Trophoblast cell (in vitro differentiated cells and primary cell): Measurements from ENCODE around the gene MAGI2.

Source experiments
- DNase-seq, 2 donors: peaks; one replicate each; pipeline ENCODE4 v3.0.0-alpha.2; 2016
- H2AFZ ChIP-seq: 2 replicates; pipeline ENCODE4 v1.6.1; 2013; ENCODE audit warnings: low read length, moderate library complexity, mild to moderate bottlenecking; ENCODE audit not compliant: insufficient read depth, poor library complexity
- H2AK5ac ChIP-seq: 2 replicates; pipeline ENCODE4 v1.6.1; 2013; ENCODE audit warnings: mild to moderate bottlenecking, low read length
- H2BK120ac ChIP-seq: 2 replicates; pipeline ENCODE4 v1.6.1; 2013; ENCODE audit warnings: low read length, mild to moderate bottlenecking, moderate library complexity; ENCODE audit not compliant: insufficient read depth, poor library complexity
- H2BK12ac ChIP-seq: 2 replicates; pipeline ENCODE4 v1.6.1; 2013; ENCODE audit warnings: mild to moderate bottlenecking, low read length, moderate library complexity
- H2BK5ac ChIP-seq: 2 replicates; pipeline ENCODE4 v1.6.1; 2013; ENCODE audit warnings: low read length, low read depth, moderate library complexity, mild to moderate bottlenecking; ENCODE audit not compliant: poor library complexity
- H3K14ac ChIP-seq: 2 replicates; pipeline ENCODE4 v1.6.1; 2013; ENCODE audit warnings: mild to moderate bottlenecking, low read length
- H3K18ac ChIP-seq: 2 replicates; pipeline ENCODE4 v1.6.1; 2013; ENCODE audit warnings: mild to moderate bottlenecking, low read length
- H3K23ac ChIP-seq: 2 replicates; pipeline ENCODE4 v1.6.1; 2013; ENCODE audit warnings: low read length
- H3K27ac ChIP-seq: 2 replicates; pipeline ENCODE4 v1.5.1; 2013; ENCODE audit warnings: low read depth, mild to moderate bottlenecking, inconsistent platforms, low read length, moderate library complexity
- H3K27me3 ChIP-seq: 2 replicates; pipeline ENCODE4 v1.6.1; 2013; ENCODE audit warnings: inconsistent platforms, mild to moderate bottlenecking, low read length, moderate library complexity; ENCODE audit not compliant: insufficient read depth
- H3K36me3 ChIP-seq, 2 experiments: 1 replicate in 1 of 2; 2 replicates in 1 of 2; pipeline ENCODE4 v1.6.1; 2013; ENCODE audit warnings: low read length in 2 of 2, mild to moderate bottlenecking in 2 of 2, moderate library complexity in 1 of 2; ENCODE audit not compliant: insufficient read depth in 2 of 2, control insufficient read depth in 1 of 2
- H3K4ac ChIP-seq: 2 replicates; pipeline ENCODE4 v1.6.1; 2013; ENCODE audit warnings: low read depth, mild to moderate bottlenecking, low read length, moderate library complexity
- H3K4me1 ChIP-seq, 2 experiments: 1 replicate in 1 of 2; 2 replicates in 1 of 2; pipeline ENCODE4 v1.6.1; 2013; ENCODE audit warnings: low read length in 2 of 2, mild to moderate bottlenecking in 2 of 2, moderate library complexity in 1 of 2; ENCODE audit not compliant: insufficient read depth in 2 of 2, control insufficient read depth in 1 of 2
- H3K4me2 ChIP-seq: 2 replicates; pipeline ENCODE4 v1.6.1; 2013; ENCODE audit warnings: inconsistent platforms, mild to moderate bottlenecking, low read length, moderate library complexity
- H3K4me3 ChIP-seq: 2 replicates; pipeline ENCODE4 v1.5.1; 2013; ENCODE audit warnings: mild to moderate bottlenecking, low read depth, low read length, inconsistent platforms
- H3K79me1 ChIP-seq: one replicate; pipeline ENCODE4 v1.6.1; 2013; ENCODE audit warnings: low read length
- H3K79me2 ChIP-seq: 2 replicates; pipeline ENCODE4 v1.6.1; 2013; ENCODE audit warnings: low read length, mild to moderate bottlenecking; ENCODE audit not compliant: control insufficient read depth, insufficient read depth, poor library complexity
- H3K9ac ChIP-seq: 2 replicates; pipeline ENCODE4 v1.6.1; 2013; ENCODE audit warnings: mild to moderate bottlenecking, low read length
- H3K9me3 ChIP-seq: 2 replicates; pipeline ENCODE4 v1.6.1; 2013; ENCODE audit warnings: low read depth, mild to moderate bottlenecking, control low read depth, inconsistent platforms, low read length; ENCODE audit not compliant: insufficient read depth
- H4K12ac ChIP-seq: 2 replicates; pipeline ENCODE4 v1.6.1; 2013; ENCODE audit warnings: low read depth, mild to moderate bottlenecking, low read length, moderate library complexity
- H4K8ac ChIP-seq: 2 replicates; pipeline ENCODE4 v1.6.1; 2013; ENCODE audit warnings: low read depth, mild to moderate bottlenecking, low read length, moderate library complexity
- H4K91ac ChIP-seq: one replicate; pipeline ENCODE4 v1.6.1; 2013; ENCODE audit warnings: low read depth, mild to moderate bottlenecking, low read length, moderate library complexity
- WGBS: extraction: QIAGEN DNeasy Blood & Tissue Kit; methylation state at CpG from one replicate; pipeline ENCODE4 v1.1.7; 2013; ENCODE audit warnings: missing lambda C conversion rate; ENCODE audit not compliant: insufficient read length, insufficient coverage; ENCODE audit errors: extremely low coverage; 5-methylcytosine and 5-hydroxymethylcytosine counted together

Gene MAGI2

GRCh38 chr7:79398138-79398749 lies 55.2 kb downstream of the MAGI2 start:
- Histone ChIP-seq H3K23ac (no peak overlapping the region), H2BK5ac (no peak overlapping the region), H3K4me1 (no peaks in the 10 kb centered on the region), H2BK120ac (no peak overlapping the region), H3K18ac (no peak overlapping the region), H3K9me3 (no peaks in the 10 kb centered on the region), H3K9ac (no peak overlapping the region), H3K4ac (no peak overlapping the region), H3K4me3 (no peak overlapping the region), H3K27ac (no peak overlapping the region), H2AFZ (no peak overlapping the region), H3K79me2 (no peaks in the 10 kb centered on the region), H3K4me2 (no peak overlapping the region), H2AK5ac (no peak overlapping the region), H4K12ac (no peak overlapping the region), H4K91ac (no peak overlapping the region), H2BK12ac (no peak overlapping the region), H4K8ac (no peak overlapping the region), H3K36me3 (no peaks in the 10 kb centered on the region), H3K79me1 (no peaks in the 10 kb centered on the region), H3K27me3 (no peaks in the 10 kb centered on the region), H3K14ac (no peak overlapping the region)
- no peak for DNase-seq
- WGBS: no CpG with 5 or more reads among the region's 3 CpGs

- WGBS: no CpG with 5 or more reads among the region's 4 CpGs
- Histone ChIP-seq H3K4me1 (no peaks in the 10 kb centered on the region), H3K27ac (no peak overlapping the region), H3K23ac (no peak overlapping the region), H2BK12ac (no peak overlapping the region), H3K79me1 (no peaks in the 10 kb centered on the region), H3K4me3 (no peak overlapping the region), H4K12ac (no peak overlapping the region), H3K4me2 (no peak overlapping the region), H3K36me3 (no peaks in the 10 kb centered on the region), H2AFZ (no peak overlapping the region), H2BK120ac (no peak overlapping the region), H2AK5ac (no peak overlapping the region), H2BK5ac (no peak overlapping the region), H4K8ac (no peak overlapping the region), H3K4ac (no peak overlapping the region), H3K27me3 (no peaks in the 10 kb centered on the region), H3K9ac (no peak overlapping the region), H3K9me3 (no peaks in the 10 kb centered on the region), H3K14ac (no peak overlapping the region), H3K18ac (no peak overlapping the region), H4K91ac (no peak overlapping the region), H3K79me2 (no peaks in the 10 kb centered on the region)
- DNase-seq: peak in 1 of 2 donors; percentile 6
Measured at GRCh38 chr7:79386688-79387422, 66.6 kb downstream of the MAGI2 start.

GRCh38 chr7:79381921-79382320 lies 71.5 kb downstream of the MAGI2 start:
- no peak overlapping the region for H3K18ac ChIP-seq

GRCh38 chr7:79377097-79377496 lies 76.4 kb downstream of the MAGI2 start:
- no peak overlapping the region for H3K4ac ChIP-seq
- no peak overlapping the region for H4K8ac ChIP-seq
- no peak overlapping the region for H2AK5ac ChIP-seq
- H3K18ac ChIP-seq: no peak overlapping the region
- H2BK120ac ChIP-seq: no peak overlapping the region
- H3K27ac ChIP-seq: no peak overlapping the region
- no CpG with 5 or more reads among the region's 4 CpGs for WGBS
- H3K79me1 ChIP-seq: no peaks in the 10 kb centered on the region
- no peak overlapping the region for H3K4me2 ChIP-seq
- H3K36me3 ChIP-seq: no peaks in the 10 kb centered on the region
- no peak overlapping the region for H3K4me3 ChIP-seq
- no peak overlapping the region for H2BK12ac ChIP-seq
- no peak overlapping the region for H2AFZ ChIP-seq
- H4K91ac ChIP-seq: no peak overlapping the region
- no peak overlapping the region for H3K23ac ChIP-seq
- no peak overlapping the region for H4K12ac ChIP-seq
- H3K4me1 ChIP-seq: no peaks in the 10 kb centered on the region
- DNase-seq: peak in 1 of 2 donors; percentile 2
- H3K79me2 ChIP-seq: no peaks in the 10 kb centered on the region
- H3K14ac ChIP-seq: no peak overlapping the region
- no peak overlapping the region for H2BK5ac ChIP-seq
- no peaks in the 10 kb centered on the region for H3K9me3 ChIP-seq
- no peaks in the 10 kb centered on the region for H3K27me3 ChIP-seq
- no peak overlapping the region for H3K9ac ChIP-seq

More at GRCh38 chr7:79381921-79382320, 71.5 kb downstream of the MAGI2 start:
- H3K14ac ChIP-seq: no peak overlapping the region
- no peak overlapping the region for H3K4ac ChIP-seq
- H2AK5ac ChIP-seq: no peak overlapping the region
- no peak overlapping the region for H3K23ac ChIP-seq
- DNase-seq: no peak
- H2AFZ ChIP-seq: no peak overlapping the region
- no peak overlapping the region for H3K9ac ChIP-seq
- no peaks in the 10 kb centered on the region for H3K79me1 ChIP-seq
- no peaks in the 10 kb centered on the region for H3K36me3 ChIP-seq
- H3K4me3 ChIP-seq: no peak overlapping the region
- H3K27me3 ChIP-seq: no peaks in the 10 kb centered on the region
- no peak overlapping the region for H2BK5ac ChIP-seq
- no peak overlapping the region for H2BK120ac ChIP-seq
- no peak overlapping the region for H3K27ac ChIP-seq
- H3K9me3 ChIP-seq: no peaks in the 10 kb centered on the region
- no peaks in the 10 kb centered on the region for H3K79me2 ChIP-seq
- no peak overlapping the region for H4K91ac ChIP-seq
- no peak overlapping the region for H4K12ac ChIP-seq
- no peaks in the 10 kb centered on the region for H3K4me1 ChIP-seq
- H3K4me2 ChIP-seq: no peak overlapping the region
- no peak overlapping the region for H4K8ac ChIP-seq
- H2BK12ac ChIP-seq: no peak overlapping the region
